WTC11 (cell line): ENCODE data around the gene ABCG1.

ENCODE experiments used
- AR ChIP-seq: fragments of 250-450 bp; sonication (Bioruptor Pico); IDR thresholded peaks from 2 replicates; pipeline ENCODE4 v1.9.0; 2021; ENCODE audit warnings: mild to moderate bottlenecking
- ATF2 ChIP-seq: sonication (generic); formaldehyde crosslinking; IDR thresholded peaks from 2 replicates; pipeline ENCODE4 v1.8.1; 2022; ENCODE audit warnings: low read depth, missing genetic modification reagents, borderline replicate concordance
- CBFB ChIP-seq: sonication (generic); formaldehyde crosslinking; IDR thresholded peaks from 2 replicates; pipeline ENCODE4 v1.8.1; 2022; ENCODE audit warnings: mild to moderate bottlenecking, low read depth, missing genetic modification reagents
- CTCF ChIP-seq: fragments of 200-600 bp; IDR thresholded peaks from 2 replicates; pipeline ENCODE4 v1.8.0; 2022; ENCODE audit warnings: antibody characterized with exemption
- FOXP1 ChIP-seq: sonication (generic); formaldehyde crosslinking; IDR thresholded peaks from 2 replicates; pipeline ENCODE4 v1.8.0; 2022; ENCODE audit warnings: missing genetic modification reagents, mild to moderate bottlenecking, moderate library complexity, borderline replicate concordance
- JUN ChIP-seq: sonication (generic); formaldehyde crosslinking; IDR thresholded peaks from 2 replicates; pipeline ENCODE4 v1.8.0; 2023; ENCODE audit warnings: mild to moderate bottlenecking, missing genetic modification reagents
- NR1H2 ChIP-seq: sonication (generic); formaldehyde crosslinking; IDR thresholded peaks from 2 replicates; pipeline ENCODE4 v1.9.0; 2021; ENCODE audit warnings: mild to moderate bottlenecking, moderate library complexity, missing genetic modification reagents
- TCF7 ChIP-seq: sonication (generic); formaldehyde crosslinking; IDR thresholded peaks from 2 replicates; pipeline ENCODE4 v1.8.0; 2022; ENCODE audit warnings: mild to moderate bottlenecking, low read depth, missing genetic modification reagents, moderate library complexity
- ZNF219 ChIP-seq: sonication (generic); formaldehyde crosslinking; IDR thresholded peaks from 2 replicates; pipeline ENCODE4 v1.8.0; 2023; ENCODE audit warnings: missing genetic modification reagents, mild to moderate bottlenecking, borderline replicate concordance
- TF ChIP-seq, protein P1 (sequence below): sonication (generic); formaldehyde crosslinking; IDR thresholded peaks from 2 replicates; pipeline ENCODE4 v1.8.0; 2022; ENCODE audit warnings: missing genetic modification reagents

DNA sequence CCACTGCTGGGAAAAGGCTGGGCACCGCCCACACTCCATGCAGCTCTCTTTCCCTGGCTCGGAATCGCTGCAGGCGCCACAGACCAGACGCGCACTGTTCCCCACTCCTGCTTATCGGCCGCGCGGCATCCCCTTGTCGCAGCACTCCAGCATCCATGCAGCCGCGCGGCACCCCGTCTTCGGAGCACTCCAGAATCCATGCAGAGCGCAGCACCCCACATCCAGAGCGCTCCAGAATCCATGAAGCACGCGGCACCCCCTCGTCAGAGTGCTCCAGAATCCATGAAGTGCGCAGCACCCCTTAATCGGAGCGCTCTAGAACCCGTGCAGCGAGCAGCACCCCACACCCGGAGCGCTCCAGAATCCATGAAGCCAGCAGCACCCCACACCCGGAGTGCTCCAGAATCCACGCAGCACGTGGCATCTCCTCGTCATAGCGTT lies 86.8 kb downstream of the ABCG1 start:
- no peak for TF ChIP-seq JUN (CRISPR knock-in tag)
- no peak for TF ChIP-seq CTCF
- no peak for TF ChIP-seq NR1H2 (CRISPR knock-in tag)
- no peak for TF ChIP-seq AR (CRISPR knock-in tag)
- TF ChIP-seq ZNF219 (CRISPR knock-in tag): no peak
- no peak for TF ChIP-seq ATF2 (CRISPR knock-in tag)
- TF ChIP-seq TCF7: no peak
- TF ChIP-seq, protein P1, sequence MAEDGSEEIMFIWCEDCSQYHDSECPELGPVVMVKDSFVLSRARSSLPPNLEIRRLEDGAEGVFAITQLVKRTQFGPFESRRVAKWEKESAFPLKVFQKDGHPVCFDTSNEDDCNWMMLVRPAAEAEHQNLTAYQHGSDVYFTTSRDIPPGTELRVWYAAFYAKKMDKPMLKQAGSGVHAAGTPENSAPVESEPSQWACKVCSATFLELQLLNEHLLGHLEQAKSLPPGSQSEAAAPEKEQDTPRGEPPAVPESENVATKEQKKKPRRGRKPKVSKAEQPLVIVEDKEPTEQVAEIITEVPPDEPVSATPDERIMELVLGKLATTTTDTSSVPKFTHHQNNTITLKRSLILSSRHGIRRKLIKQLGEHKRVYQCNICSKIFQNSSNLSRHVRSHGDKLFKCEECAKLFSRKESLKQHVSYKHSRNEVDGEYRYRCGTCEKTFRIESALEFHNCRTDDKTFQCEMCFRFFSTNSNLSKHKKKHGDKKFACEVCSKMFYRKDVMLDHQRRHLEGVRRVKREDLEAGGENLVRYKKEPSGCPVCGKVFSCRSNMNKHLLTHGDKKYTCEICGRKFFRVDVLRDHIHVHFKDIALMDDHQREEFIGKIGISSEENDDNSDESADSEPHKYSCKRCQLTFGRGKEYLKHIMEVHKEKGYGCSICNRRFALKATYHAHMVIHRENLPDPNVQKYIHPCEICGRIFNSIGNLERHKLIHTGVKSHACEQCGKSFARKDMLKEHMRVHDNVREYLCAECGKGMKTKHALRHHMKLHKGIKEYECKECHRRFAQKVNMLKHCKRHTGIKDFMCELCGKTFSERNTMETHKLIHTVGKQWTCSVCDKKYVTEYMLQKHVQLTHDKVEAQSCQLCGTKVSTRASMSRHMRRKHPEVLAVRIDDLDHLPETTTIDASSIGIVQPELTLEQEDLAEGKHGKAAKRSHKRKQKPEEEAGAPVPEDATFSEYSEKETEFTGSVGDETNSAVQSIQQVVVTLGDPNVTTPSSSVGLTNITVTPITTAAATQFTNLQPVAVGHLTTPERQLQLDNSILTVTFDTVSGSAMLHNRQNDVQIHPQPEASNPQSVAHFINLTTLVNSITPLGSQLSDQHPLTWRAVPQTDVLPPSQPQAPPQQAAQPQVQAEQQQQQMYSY (CRISPR knock-in tag): no peak
- no peak for TF ChIP-seq FOXP1 (CRISPR knock-in tag)
- TF ChIP-seq CBFB (CRISPR knock-in tag): no peak
